Kidney (tissue), 14 donors: ENCODE measurements around the gene NAPG. TPM values are rescaled to one million over a fixed set of nuclear protein-coding genes. Genes with fewer than 3 reads are reported as not detected.

Source experiments
- DNase-seq, 5 donors: peaks; one replicate each; pipeline ENCODE4 v3.0.0-alpha.2; 2013 to 2020
- FAIRE-seq: peaks from 2 replicates; lab custom pipeline; 2012; peaks lifted over from hg19 to GRCh38; lab: Jason Lieb, UNC
- H3K27ac ChIP-seq, 2 donors: one replicate each; pipeline ENCODE4 v1.7.0; 2013; ENCODE audit warnings: low read depth in 2 of 2, low read length in 2 of 2, inconsistent platforms in 1 of 2
- H3K27me3 ChIP-seq: one replicate; pipeline ENCODE4 v1.7.1; 2013; ENCODE audit warnings: low read length, inconsistent platforms; ENCODE audit not compliant: control insufficient read depth, insufficient read depth
- H3K36me3 ChIP-seq, 3 donors: one replicate each; pipeline versions ENCODE4 v1.7.0 to v1.7.1; 2013; ENCODE audit warnings: low read length in 3 of 3, control low read depth in 1 of 3, inconsistent platforms in 1 of 3; ENCODE audit not compliant: insufficient read depth in 3 of 3, control insufficient read depth in 2 of 3
- H3K4me1 ChIP-seq, 3 donors: one replicate each; pipeline versions ENCODE4 v1.7.0 to v1.7.1; 2013; ENCODE audit warnings: low read length in 3 of 3, inconsistent platforms in 1 of 3, low read depth in 1 of 3; ENCODE audit not compliant: control insufficient read depth in 2 of 3, insufficient read depth in 2 of 3
- H3K4me3 ChIP-seq, 3 donors: one replicate each; pipeline versions ENCODE4 v1.7.0 to v1.8.1; 2013; ENCODE audit warnings: low read length in 3 of 3, control low read depth in 1 of 3, inconsistent platforms in 1 of 3
- H3K9ac ChIP-seq, 3 donors: one replicate each; pipeline versions ENCODE4 v1.7.0 to v1.7.1; 2013; ENCODE audit warnings: low read length in 3 of 3, control low read depth in 1 of 3, inconsistent platforms in 1 of 3
- H3K9me3 ChIP-seq, 3 donors: one replicate each; pipeline versions ENCODE4 v1.7.0 to v1.7.1; 2013; ENCODE audit warnings: low read length in 3 of 3, control low read depth in 1 of 3, inconsistent platforms in 1 of 3; ENCODE audit not compliant: control insufficient read depth in 2 of 3, insufficient read depth in 1 of 3
- intact Hi-C: fragments of 100-400 bp; cut with DNase I; formaldehyde crosslinking; loops from one replicate; pipeline ENCODE4 v1.11.1; 2022
- polyA plus RNA-seq: library from polyadenylated mRNA; stranded (reverse); fragments of 350-450 nt; fragmentation: Illumina TruSeq; extraction: RNeasy Lipid Tissue Mini Kit (QIAGEN cat#74804); gene quantifications from one replicate; pipeline ENCODE4 v1.2.3, GENCODE V29; 2014; ENCODE audit warnings: low read depth, low replicate concordance; ENCODE audit not compliant: insufficient read depth
- total RNA-seq: library from RNA; stranded (reverse); fragmentation: NEBNext Ultra II Directional; extraction: Animal tissue kit (Norgen Biotek cat#: 25700); gene quantifications from one replicate; pipeline ENCODE4 v1.2.1, GENCODE V29; 2021
- TF ChIP-seq, protein P1 (sequence below): IDR thresholded peaks from 3 replicates; pipeline ENCODE4 v1.5.1; 2012; ENCODE audit warnings: mild to moderate bottlenecking, moderate library complexity, borderline replicate concordance; ENCODE audit not compliant: insufficient read depth; ENCODE audit errors: extremely low read depth
- donor health status: control.
- donor health status: control.
- donor health status: control.
- donor health status: control.
- donor health status: control.
- donor health status: DM: yes; HTN: yes; CAD: no.
- donor health status: Normal renal cell carcinoma (clear cell type).

Gene NAPG
- total and polyA plus RNA-seq, 2 donors from 2014 or later = 15.0 to 39.4 TPM

GRCh38 chr18:10482985-10483949 lies 42.6 kb upstream of the NAPG start:
- Histone ChIP-seq H3K36me3 (no peaks in the 10 kb centered on the region), H3K27me3 (no peaks in the 10 kb centered on the region), H3K4me1 (no peaks in the 10 kb centered on the region), H3K4me3 (no peak overlapping the region), H3K27ac (no peak overlapping the region), H3K9ac (no peak overlapping the region), H3K9me3 (no peaks in the 10 kb centered on the region)
- intact Hi-C loops = no loop called here
- TF ChIP-seq, protein P1, sequence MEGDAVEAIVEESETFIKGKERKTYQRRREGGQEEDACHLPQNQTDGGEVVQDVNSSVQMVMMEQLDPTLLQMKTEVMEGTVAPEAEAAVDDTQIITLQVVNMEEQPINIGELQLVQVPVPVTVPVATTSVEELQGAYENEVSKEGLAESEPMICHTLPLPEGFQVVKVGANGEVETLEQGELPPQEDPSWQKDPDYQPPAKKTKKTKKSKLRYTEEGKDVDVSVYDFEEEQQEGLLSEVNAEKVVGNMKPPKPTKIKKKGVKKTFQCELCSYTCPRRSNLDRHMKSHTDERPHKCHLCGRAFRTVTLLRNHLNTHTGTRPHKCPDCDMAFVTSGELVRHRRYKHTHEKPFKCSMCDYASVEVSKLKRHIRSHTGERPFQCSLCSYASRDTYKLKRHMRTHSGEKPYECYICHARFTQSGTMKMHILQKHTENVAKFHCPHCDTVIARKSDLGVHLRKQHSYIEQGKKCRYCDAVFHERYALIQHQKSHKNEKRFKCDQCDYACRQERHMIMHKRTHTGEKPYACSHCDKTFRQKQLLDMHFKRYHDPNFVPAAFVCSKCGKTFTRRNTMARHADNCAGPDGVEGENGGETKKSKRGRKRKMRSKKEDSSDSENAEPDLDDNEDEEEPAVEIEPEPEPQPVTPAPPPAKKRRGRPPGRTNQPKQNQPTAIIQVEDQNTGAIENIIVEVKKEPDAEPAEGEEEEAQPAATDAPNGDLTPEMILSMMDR = no peak
- no peak for FAIRE-seq
- no peak for DNase-seq

GRCh38 chr18:10485475-10485874 lies 40.4 kb upstream of the NAPG start:
- no peak for FAIRE-seq

DNA sequence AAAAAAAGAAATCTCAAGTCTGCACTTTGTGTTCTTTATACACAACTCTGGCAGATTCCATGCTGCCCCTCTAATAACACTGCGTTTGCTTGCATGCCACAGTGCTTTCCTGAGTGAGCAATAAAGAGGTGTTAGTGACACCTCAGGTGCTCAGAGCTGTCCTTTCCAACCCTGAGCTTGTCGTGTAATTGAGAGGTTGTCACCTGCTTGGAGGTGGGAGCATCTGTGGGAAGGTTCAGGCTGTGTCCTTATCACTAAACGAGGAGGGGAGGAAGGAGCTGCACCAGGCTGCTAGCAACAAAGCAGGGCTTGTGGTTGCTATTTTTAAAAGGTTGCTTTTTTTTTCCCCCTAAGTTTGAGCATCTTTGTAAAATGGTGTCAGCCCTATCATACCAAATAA lies 39.5 kb upstream of the NAPG start:
- Histone ChIP-seq H3K27ac (no peak overlapping the region), H3K4me1 (no peaks in the 10 kb centered on the region), H3K27me3 (no peaks in the 10 kb centered on the region), H3K9ac (no peak overlapping the region), H3K36me3 (peaks cover 0 to 4% (median 0%) of the 10 kb centered on the region in 3 donors), H3K4me3 (no peak overlapping the region), H3K9me3 (no peaks in the 10 kb centered on the region)
- DNase-seq = no peak
- TF ChIP-seq, protein P1 = no peak
- FAIRE-seq = no peak
- intact Hi-C loops = no loop called here

More at GRCh38 chr18:10485475-10485874, 40.4 kb upstream of the NAPG start:
- Histone ChIP-seq H3K9ac (no peak overlapping the region), H3K27me3 (no peaks in the 10 kb centered on the region), H3K4me3 (no peak overlapping the region), H3K27ac (no peak overlapping the region), H3K4me1 (no peaks in the 10 kb centered on the region), H3K9me3 (no peaks in the 10 kb centered on the region), H3K36me3 (peaks cover 0 to 4% (median 0%) of the 10 kb centered on the region in 3 donors)
- TF ChIP-seq, protein P1 = no peak
- intact Hi-C loops = no loop called here
- DNase-seq = no peak
